ENCODE data around the gene ERICH2.

The ERICH2 gene

DNA sequence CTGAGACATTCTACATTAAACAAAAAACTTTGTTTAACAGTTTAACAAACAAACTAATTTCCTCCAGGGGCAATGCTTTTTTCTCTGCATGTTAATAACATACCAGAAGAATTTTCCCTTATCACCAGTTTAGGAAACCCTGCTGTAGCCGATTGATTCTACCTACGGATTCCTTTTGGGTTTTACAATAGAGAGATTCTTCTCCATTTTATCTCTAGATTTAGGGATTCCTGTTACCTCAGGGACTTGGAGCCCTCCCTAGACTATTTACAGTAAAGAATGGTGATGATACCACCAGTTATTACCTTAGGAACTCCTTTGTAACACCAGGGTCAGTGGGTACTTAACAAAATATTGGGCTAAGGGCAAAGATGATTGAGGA, 5.3 kb upstream of the ERICH2 start:
- DNase-seq: no peak

GRCh38 chr2:170766693-170767092, 3.5 kb upstream of the ERICH2 start:
- no peak for DNase-seq

GRCh38 chr2:170770606-170771420, 635 bp downstream of the ERICH2 start:
- peak; percentile 62 for DNase-seq

DNA sequence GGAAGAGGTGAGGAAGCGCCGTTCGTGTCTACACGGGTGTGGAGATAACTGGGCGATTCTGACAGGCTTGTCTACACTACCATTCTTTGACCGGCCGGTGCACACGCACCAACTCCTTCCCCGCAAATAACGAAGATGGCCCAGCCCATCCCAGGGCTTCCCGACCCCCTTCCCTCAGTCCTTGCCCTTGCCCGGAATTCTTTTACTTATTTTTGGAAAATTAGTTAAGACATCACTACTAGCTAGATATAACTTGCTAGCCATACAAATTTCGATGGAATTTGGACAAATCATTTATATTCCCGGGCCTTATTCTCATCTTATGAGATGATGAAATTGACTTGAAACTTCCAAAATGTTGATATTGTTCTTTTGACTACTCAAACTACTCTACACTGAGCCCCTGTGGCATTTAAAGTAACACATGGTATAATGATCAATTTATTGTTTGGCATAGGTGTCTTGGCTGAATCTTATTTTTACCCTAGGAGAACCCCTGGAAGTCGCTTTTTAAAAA, 1.3 kb downstream of the ERICH2 start:
- no peak for DNase-seq

GRCh38 chr2:170772295-170772694, 2.1 kb downstream of the ERICH2 start:
- no peak for DNase-seq

GRCh38 chr2:170774074-170774473, 3.9 kb downstream of the ERICH2 start:
- DNase-seq: no peak

- DNase-seq: no peak
Measured at GRCh38 chr2:170778900-170779299, 8.7 kb downstream of the ERICH2 start.

DNA sequence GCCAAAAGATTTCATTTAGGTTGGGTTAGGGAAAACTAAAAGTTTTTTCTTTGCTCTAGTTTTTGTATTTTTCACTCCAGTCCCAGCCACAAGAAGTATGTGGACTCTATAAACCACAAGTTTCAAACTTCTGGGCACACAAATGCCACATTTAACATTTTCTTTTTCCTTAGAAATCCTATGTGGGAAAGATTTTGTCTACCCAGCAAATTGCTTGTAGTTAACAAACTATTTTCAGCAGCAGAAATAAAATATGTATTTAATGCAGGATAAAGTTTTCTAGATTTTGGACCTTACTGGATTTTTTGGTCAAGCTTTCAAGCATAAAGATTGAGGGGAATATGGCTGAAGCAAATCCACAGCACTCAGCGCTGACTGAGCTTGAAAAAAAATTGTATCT, 9.1 kb downstream of the ERICH2 start:
- no peak for DNase-seq

DNA sequence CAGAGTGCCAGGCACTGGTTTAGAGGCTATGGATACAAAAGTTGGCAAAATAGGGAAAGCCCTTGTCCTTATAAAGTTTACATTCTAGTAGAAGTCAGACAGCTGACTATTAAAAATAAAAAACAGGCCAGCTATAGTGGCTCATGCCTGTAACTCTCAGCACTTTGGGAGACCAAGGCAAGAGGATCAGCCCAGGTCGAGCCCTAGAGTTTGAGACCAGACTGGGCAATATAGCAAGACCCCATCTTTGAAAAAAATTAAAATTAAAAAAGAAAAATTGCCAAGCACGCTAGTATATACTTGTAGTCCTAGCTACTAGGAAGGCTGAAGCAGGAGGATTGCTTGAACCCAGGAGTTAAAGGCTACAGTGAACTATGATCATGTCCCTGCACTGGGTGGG, 12.5 kb downstream of the ERICH2 start:
- no peak for DNase-seq

DNA sequence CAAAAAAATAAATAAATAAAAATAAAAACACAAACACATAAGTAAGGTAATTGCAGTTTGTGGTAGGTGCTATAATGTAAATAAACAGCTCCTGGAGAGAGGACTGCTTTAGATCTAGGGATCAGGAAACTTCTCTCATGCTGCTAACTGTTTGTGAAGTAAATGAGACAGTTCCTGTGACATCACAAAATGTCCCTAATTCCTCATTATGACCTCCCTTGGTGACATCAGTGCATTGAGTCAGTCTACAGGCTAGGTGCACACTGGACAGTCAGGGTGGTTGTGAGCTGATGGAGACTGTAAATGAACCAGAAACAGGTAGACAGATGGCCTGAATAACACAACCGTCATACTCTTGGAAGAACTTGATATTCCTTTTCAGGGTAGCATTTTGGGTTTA, 13.4 kb downstream of the ERICH2 start:
- DNase-seq: no peak

GRCh38 chr2:170798996-170799395, 28.8 kb downstream of the ERICH2 start:
- no peak for DNase-seq

- DNase-seq: no peak
Measured at GRCh38 chr2:170806548-170806947, 36.4 kb downstream of the ERICH2 start.

DNA sequence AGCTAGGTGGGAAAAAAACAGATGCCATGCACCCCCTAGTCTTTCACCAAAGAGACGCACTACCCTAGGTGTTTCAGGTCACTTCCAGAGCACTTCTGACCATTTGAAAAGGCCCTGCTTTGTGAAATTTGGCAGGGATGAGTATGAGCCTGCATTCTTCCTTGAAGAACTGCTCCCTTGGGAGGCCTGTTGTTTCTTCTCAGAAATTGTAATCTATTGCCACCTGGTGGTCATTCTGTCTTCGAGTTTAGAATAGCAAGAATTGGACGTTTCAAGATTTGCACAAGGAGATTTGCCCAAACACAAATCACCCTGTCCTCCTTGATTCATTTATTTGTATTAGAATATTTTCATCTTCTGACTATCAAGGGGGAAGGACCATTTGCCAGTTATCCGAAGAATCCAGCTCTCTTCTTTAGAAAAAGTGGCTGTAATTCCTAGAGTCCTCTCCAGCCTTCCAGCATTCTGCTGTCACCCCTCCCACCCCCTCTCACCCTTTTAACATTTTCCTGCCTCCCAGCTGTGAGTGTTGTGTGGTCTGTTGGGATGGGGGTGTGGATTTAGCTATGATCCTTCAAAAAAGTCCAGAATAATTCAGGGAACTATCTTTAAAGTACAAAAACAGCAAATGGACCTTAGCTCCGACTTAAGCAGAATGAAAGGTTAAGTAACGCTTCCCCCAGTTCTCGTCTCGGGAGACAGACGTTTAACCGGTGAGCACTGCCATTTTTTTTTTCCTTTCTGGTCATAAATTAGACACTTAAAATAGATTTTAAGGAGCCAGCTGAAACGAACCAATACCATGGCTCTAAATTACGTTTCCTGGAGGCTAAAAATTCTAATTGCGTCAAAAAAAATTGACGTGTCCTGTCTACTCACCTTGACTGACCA, 42.8 kb downstream of the ERICH2 start:
- DNase-seq: no peak

DNA sequence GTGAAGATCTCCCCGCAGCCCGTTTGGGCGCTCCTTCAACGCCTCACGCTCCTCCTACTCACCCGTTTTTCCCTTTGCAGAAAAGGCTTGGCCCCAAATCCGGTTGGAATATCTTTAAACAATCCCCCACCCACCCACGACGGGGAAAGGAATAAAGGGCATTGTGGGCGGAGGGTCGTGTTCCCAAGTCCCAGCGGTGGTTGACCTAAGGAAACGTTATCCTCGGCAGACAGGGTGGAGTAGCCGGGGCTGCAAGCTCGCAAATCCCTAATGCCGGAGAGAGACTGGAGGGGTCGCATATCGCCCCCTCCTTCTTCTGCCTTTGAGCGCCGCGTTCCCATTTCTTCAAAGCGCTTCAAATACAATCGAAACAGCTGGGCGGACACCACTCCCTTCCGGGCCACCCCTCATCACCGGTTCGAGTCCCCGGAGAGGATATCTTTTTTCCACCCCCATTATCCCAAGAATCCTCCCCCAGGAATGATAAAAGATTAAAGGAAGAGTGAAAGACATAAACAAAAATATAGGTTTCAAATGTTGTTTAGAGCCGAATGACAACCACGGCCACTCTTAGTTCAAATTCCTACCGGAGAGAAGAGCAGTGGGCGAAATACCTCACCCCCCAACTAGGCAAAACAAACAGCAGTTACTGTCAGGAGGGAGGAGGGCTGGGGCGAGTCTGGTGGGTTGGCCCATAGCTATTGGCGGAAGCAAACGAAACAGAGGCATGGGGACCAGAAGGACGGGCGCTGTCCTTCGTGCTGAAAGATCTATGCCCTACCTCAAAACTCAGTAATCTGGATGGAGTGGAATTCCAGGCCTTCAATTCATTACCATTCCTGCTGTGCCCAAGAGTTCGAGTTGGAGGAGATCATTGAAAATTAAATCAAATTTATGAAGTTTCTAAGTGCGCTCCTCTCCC, 43.7 kb downstream of the ERICH2 start:
- DNase-seq: no peak

DNA sequence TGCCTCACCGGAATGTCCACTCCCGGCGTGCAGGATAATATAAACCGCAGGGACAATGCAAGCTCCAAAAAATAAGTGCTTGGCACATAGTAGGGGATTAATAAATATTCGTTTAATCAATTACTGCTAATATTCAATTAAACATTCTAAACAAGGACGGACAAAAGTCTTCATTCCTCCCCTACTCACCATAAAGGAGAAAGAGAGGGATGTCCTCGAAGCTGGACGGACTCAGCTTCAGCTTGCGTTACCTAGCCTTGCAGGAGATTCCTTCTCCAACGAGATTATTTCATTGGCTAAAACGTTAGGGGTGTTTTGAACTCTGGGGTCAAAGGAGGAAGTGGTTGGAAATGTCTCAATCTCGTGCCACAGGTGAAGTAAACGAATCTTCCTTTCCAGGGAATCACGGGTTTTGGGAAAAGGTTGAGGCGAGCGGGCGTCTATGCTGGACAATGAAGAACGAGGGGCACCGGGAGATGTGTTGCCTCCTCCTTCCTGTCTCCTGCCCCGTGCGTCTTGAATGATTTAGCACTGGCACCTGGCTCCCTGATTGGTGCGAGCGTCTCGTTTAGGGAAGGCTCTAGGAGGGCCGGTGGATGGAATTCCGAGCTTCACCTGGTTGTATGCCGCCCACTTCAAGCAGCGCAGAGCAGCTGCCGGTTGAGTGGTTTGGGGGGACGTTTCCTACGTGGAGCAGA, 44.5 kb downstream of the ERICH2 start:
- no peak for DNase-seq

DNA sequence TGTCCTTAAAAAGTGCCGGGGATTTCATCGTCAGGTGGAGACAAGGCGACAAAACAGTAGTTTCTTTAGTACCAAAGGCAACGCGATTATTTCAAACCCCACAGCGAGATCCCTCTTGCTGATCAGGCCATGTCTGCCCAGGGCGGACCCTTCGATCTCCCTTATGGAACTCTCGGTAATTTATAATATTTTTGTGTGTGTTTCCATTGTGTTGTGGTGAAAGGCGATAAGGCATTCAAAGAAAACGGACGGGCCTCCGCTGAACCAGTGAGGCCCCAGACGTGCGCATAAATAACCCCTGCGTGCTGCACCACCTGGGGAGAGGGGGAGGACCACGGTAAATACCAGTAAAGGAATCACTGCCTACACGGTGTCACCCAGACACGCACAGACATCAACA, 45.1 kb downstream of the ERICH2 start:
- DNase-seq: no peak

GRCh38 chr2:170815746-170816503, 45.7 kb downstream of the ERICH2 start:
- DNase-seq: peak; percentile 71

DNA sequence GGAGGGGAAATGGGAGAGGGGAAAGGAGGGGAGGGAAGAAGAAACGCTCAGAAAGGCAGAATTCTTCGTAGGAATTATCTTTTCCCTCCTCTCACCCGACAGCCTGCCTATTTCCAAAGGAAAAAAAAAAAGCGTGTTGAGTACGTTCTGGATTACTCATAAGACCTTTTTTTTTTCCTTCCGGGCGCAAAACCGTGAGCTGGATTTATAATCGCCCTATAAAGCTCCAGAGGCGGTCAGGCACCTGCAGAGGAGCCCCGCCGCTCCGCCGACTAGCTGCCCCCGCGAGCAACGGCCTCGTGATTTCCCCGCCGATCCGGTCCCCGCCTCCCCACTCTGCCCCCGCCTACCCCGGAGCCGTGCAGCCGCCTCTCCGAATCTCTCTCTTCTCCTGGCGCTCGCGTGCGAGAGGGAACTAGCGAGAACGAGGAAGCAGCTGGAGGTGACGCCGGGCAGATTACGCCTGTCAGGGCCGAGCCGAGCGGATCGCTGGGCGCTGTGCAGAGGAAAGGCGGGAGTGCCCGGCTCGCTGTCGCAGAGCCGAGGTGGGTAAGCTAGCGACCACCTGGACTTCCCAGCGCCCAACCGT, 46.4 kb downstream of the ERICH2 start, which contains the start of gene GAD1:
GAD1 (plus strand) TSS at position 384 of the 589 bp plus-strand sequence. CDS start 1,705 bp downstream, outside the sequence.
- DNase-seq: peak; percentile 71

GRCh38 chr2:170817093-170818035, 47.2 kb downstream of the ERICH2 start:
- peak; percentile 38 for DNase-seq
